Cardiac muscle cell (in vitro differentiated cells and primary cell): ENCODE data around the gene PAK6. TPM values are rescaled to one million over a fixed set of nuclear protein-coding genes. Genes with fewer than 3 reads are reported as not detected.
A peak's percentile ranks its signal among the peaks of the same experiment; 100 is the strongest.

Experiments
- DNase-seq, 2 donors: peaks; one replicate each; pipeline versions ENCODE4 v3.0.0 to v3.0.0-alpha.2; 2010 to 2017; ENCODE audit warnings: low read depth in 1 of 2, low spot score in 1 of 2
- H3K27ac ChIP-seq: fragments of 200-600 bp; sonication (generic); 2 replicates; pipeline ENCODE4 v1.5.1; 2016
- H3K27me3 ChIP-seq: fragments of 200-600 bp; sonication (generic); 2 replicates; pipeline ENCODE4 v1.6.0; 2016; ENCODE audit warnings: control low read depth
- H3K36me3 ChIP-seq: fragments of 200-600 bp; sonication (generic); 2 replicates; pipeline ENCODE4 v1.5.1; 2016; ENCODE audit warnings: control low read depth
- H3K4me1 ChIP-seq: fragments of 200-600 bp; sonication (generic); 2 replicates; pipeline ENCODE4 v1.8.1; 2017; ENCODE audit warnings: low read depth, mild to moderate bottlenecking, mixed run types
- H3K4me3 ChIP-seq: fragments of 200-600 bp; sonication (generic); 2 replicates; pipeline ENCODE4 v1.5.1; 2016; ENCODE audit warnings: mild to moderate bottlenecking
- H3K9me3 ChIP-seq: fragments of 200-600 bp; sonication (generic); 2 replicates; pipeline ENCODE4 v1.5.1; 2017; ENCODE audit warnings: low read depth, mild to moderate bottlenecking, control low read depth
- CTCF ChIP-seq: IDR thresholded peaks from 2 replicates; pipeline ENCODE4 v1.5.1; 2012; ENCODE audit warnings: low read depth, mild to moderate bottlenecking, low read length
- polyA plus RNA-seq: library from polyadenylated mRNA; unstranded; fragments of >200 nt; fragmentation: Nextera tagmentation; extraction: Ambion mirVana; gene quantifications from 2 replicates; pipeline ENCODE4 v1.2.1, GENCODE V29; 2016
- total RNA-seq: library from RNA; depleted of rRNA; stranded (reverse); fragments of >200 nt; gene quantifications from 2 replicates; pipeline ENCODE4 v1.2.3, GENCODE V29; 2016

PAK6 gene
- total and polyA plus RNA-seq, 2 experiments from 2014 or later = 4.2 to 18.7 TPM

DNA sequence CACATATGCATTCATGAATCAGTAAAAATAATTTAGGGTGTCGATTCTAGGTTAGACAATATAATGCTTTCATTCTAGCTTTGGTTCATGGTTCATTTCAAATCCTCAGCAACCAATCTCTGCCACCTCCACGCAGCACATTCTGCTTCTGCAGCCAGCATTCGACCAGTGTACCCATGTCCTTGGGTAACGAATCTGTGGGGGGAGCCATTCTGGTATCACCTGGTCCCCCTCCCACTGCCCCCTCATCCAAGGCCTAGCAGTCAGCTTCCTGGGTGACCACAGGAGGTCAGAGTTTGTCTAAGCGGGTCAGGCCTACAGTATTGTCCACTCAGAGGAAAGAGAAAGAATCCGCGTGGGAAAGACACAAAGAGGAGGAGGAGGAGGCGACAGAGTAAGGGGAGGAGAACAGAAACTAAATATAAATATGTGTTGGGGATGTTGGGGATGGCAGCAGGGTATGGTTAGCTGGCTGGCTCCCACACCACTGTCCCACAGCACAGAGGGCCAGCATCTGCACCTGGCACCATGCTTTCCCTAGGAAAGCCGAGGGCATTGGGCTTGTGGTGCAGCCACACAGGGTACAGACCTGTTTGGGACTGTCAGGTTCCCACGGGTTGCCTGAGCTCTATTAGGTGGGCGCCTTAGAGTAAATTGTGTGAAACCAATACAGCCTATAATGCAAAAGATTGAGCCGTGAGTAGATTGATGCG is 12.1 kb downstream of the PAK6 start:
- Histone ChIP-seq H3K4me3 (no peak overlapping the region), H3K9me3 (no peaks in the 10 kb centered on the region), H3K36me3 (no peaks in the 10 kb centered on the region), H3K27me3 (peaks cover 47% of the 10 kb centered on the region), H3K27ac (no peak overlapping the region), H3K4me1 (peaks cover 5% of the 10 kb centered on the region)
- DNase-seq = no peak
- TF ChIP-seq CTCF = no peak

DNA sequence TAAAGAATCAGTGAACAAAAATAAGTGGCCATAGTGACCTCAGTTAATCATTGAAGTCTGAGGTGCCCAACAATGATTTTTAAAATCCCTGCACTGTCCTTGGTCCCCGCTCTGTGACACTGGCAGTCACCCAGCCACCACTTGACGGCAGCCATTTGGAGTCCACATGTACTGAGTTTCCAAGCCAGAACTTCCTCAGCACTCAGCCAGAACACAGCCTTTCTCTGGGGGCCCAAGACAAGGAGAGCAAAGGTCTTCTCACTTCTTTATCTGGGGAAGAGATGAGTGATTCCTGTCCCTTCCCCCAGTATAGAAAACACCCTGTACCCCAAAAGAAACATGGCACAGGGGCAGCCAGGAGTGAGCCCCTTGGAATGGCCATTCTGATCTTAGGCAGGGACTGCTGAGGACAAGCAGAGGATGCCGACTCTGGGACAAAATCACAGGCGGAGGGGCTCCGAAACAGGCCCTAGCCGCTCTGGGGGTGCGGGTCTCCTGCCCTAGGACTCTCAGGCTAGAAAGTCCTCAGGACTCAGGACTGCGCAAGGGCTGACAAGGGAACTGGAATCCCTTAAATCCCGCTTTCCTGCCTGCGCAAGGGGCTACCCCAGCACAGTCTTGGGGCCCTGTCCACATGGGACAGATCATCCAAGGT is 12.8 kb downstream of the PAK6 start:
- Histone ChIP-seq H3K4me1 (peaks cover 12% of the 10 kb centered on the region), H3K36me3 (no peaks in the 10 kb centered on the region), H3K4me3 (no peak overlapping the region), H3K27ac (no peak overlapping the region), H3K27me3 (peaks cover 47% of the 10 kb centered on the region), H3K9me3 (no peaks in the 10 kb centered on the region)
- no peak for TF ChIP-seq CTCF
- DNase-seq = no peak

GRCh38 chr15:40252141-40252437 is 13.2 kb downstream of the PAK6 start:
- H3K27ac ChIP-seq = no peak overlapping the region
- no peak for DNase-seq
- H3K27me3 ChIP-seq = peaks cover 47% of the 10 kb centered on the region
- H3K4me3 ChIP-seq = no peak overlapping the region
- no peaks in the 10 kb centered on the region for H3K9me3 ChIP-seq
- peaks cover 17% of the 10 kb centered on the region for H3K4me1 ChIP-seq
- H3K36me3 ChIP-seq = no peaks in the 10 kb centered on the region
- TF ChIP-seq CTCF = no peak

GRCh38 chr15:40252438-40253166 is 13.7 kb downstream of the PAK6 start:
- Histone ChIP-seq H3K4me1 (peaks cover 18% of the 10 kb centered on the region), H3K27ac (no peak overlapping the region), H3K9me3 (no peaks in the 10 kb centered on the region), H3K4me3 (peak overlapping the region; percentile 33), H3K36me3 (no peaks in the 10 kb centered on the region), H3K27me3 (peaks cover 47% of the 10 kb centered on the region)
- DNase-seq = peak; percentile 29 to 54
- TF ChIP-seq CTCF = no peak

GRCh38 chr15:40253167-40253790 is 14.4 kb downstream of the PAK6 start:
- no peak for TF ChIP-seq CTCF
- Histone ChIP-seq H3K4me3 (peak overlapping the region; percentile 33), H3K27me3 (peaks cover 47% of the 10 kb centered on the region), H3K9me3 (no peaks in the 10 kb centered on the region), H3K27ac (no peak overlapping the region), H3K4me1 (peaks cover 18% of the 10 kb centered on the region), H3K36me3 (no peaks in the 10 kb centered on the region)
- DNase-seq = no peak
